Liver (tissue), 3 donors: ENCODE data around the gene PRSS57.

ENCODE experiments used
- GABPA ChIP-seq, 2 donors: IDR thresholded peaks in 1 of 2; conservative IDR thresholded peaks in 1 of 2; 2 replicates each; pipeline ENCODE4 v1.6.1; 2016; ENCODE audit warnings: antibody characterized with exemption in 2 of 2, mild to moderate bottlenecking in 1 of 2, moderate library complexity in 1 of 2
- JUND ChIP-seq, 2 donors: IDR thresholded peaks; 2 replicates each; pipeline ENCODE4 v1.6.1; 2016; ENCODE audit warnings: antibody characterized with exemption in 2 of 2
- RAD21 ChIP-seq, 2 donors: IDR thresholded peaks; 2 replicates each; pipeline ENCODE4 v1.6.1; 2016; ENCODE audit warnings: antibody characterized with exemption in 2 of 2, mild to moderate bottlenecking in 2 of 2
- RXRA ChIP-seq, 2 donors: IDR thresholded peaks; 2 replicates each; pipeline ENCODE4 v1.6.1; 2017 to 2018; ENCODE audit warnings: antibody characterized with exemption in 2 of 2, mild to moderate bottlenecking in 1 of 2
- TF ChIP-seq, protein P1 (sequence below): IDR thresholded peaks from 2 replicates; pipeline ENCODE4 v1.6.1; 2016; ENCODE audit warnings: antibody characterized with exemption
- TF ChIP-seq, protein P2 (sequence below): IDR thresholded peaks from 2 replicates; pipeline ENCODE4 v1.6.1; 2016; ENCODE audit warnings: antibody characterized with exemption
- TF ChIP-seq, protein P3 (sequence below): fragments of 150-350 bp; IDR thresholded peaks from 2 replicates; pipeline ENCODE4 v1.5.1; 2017; ENCODE audit warnings: improper control_type of control experiment, low read depth, low read length; ENCODE audit not compliant: missing input control
- donor health status: healthy.
- donor health status: healthy.

DNA sequence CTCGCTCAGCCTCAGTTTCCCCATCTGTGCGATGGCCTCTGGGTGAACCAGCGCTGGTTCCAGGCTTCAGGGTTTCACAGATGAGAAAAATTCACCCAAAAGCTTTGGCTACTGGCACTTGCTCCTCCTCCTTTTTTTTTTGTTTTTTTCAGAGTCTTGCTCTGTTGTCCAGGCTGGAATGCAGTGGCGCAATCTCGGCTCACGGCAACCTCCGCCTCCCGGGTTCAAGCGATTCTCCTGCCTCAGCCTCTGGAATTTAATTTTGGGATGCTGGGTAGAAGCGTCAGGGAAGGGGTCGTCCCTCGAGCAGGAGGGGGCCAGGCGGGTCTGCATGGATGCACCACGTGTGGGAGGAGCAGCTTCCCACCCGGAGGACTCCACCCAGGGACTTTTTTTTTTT lies 7.0 kb downstream of the PRSS57 start:
- no peak for TF ChIP-seq JUND (IDR thresholded peaks at IDR 0.05)
- TF ChIP-seq, protein P1, sequence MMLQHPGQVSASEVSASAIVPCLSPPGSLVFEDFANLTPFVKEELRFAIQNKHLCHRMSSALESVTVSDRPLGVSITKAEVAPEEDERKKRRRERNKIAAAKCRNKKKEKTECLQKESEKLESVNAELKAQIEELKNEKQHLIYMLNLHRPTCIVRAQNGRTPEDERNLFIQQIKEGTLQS = no peak
- TF ChIP-seq, protein P2, sequence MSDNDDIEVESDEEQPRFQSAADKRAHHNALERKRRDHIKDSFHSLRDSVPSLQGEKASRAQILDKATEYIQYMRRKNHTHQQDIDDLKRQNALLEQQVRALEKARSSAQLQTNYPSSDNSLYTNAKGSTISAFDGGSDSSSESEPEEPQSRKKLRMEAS = no peak
- TF ChIP-seq, protein P3, sequence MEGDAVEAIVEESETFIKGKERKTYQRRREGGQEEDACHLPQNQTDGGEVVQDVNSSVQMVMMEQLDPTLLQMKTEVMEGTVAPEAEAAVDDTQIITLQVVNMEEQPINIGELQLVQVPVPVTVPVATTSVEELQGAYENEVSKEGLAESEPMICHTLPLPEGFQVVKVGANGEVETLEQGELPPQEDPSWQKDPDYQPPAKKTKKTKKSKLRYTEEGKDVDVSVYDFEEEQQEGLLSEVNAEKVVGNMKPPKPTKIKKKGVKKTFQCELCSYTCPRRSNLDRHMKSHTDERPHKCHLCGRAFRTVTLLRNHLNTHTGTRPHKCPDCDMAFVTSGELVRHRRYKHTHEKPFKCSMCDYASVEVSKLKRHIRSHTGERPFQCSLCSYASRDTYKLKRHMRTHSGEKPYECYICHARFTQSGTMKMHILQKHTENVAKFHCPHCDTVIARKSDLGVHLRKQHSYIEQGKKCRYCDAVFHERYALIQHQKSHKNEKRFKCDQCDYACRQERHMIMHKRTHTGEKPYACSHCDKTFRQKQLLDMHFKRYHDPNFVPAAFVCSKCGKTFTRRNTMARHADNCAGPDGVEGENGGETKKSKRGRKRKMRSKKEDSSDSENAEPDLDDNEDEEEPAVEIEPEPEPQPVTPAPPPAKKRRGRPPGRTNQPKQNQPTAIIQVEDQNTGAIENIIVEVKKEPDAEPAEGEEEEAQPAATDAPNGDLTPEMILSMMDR = no peak
- TF ChIP-seq RAD21 (IDR thresholded peaks at IDR 0.05) = no peak
- TF ChIP-seq RXRA (IDR thresholded peaks at IDR 0.05) = no peak
- TF ChIP-seq GABPA (IDR thresholded peaks at IDR 0.05 in 1 of 2, conservative IDR thresholded peaks at IDR 0.05 in 1 of 2) = no peak
